IPS-11a (cell line): Measurements from ENCODE around the gene XAGE3.
"Not testable (repeated sequence)": the region's sequence is repeated elsewhere in the genome, so short reads cannot be mapped to it uniquely, and the experiment has no call there.

Experiments
- H3K4me3 ChIP-seq: one replicate; pipeline ENCODE4 v1.5.1; 2013; ENCODE audit warnings: low read depth, low read length, control low read depth

Gene XAGE3

DNA sequence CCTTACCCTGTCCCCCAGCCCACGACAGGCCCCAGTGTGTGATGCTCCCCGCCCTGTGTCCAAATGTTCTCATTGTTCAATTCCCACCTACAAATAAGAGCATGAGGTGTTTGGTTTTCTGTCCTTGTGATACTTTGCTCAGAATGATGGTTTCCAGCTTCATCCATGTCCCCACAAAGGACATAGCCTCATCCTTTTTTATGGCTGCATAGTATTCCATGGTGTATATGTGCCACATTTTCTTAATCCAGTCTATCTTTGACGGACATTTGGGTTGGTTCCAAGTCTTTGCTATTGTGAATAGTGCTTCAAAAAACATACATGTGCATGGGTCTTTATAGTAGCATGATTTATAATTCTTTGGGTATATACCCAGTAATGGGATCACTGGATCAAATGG, 24.3 kb downstream of the XAGE3 start:
- not testable (repeated sequence) for H3K4me3 ChIP-seq

- no peak overlapping the region for H3K4me3 ChIP-seq
These were observed 28.7 kb downstream of the XAGE3 start for GRCh38 chrX:52839137-52839536.

DNA sequence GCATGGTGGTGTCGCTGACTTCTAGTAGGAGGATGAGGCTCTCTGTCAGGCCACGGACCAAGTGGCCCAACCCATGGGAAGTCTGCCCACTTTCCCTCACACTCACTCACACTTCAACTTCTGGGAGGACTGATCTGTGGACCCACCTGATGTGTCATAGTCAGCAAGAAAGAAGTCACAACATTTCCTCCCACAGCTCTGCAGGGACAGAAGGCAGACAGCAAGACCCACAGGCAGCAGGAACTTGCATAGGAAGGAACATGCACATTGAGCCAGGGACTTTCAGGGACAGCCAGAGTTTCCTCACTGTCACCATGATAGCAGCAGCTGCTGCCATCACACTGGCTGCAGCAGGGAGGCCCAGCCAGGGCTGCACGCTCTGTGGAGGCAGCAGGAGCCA, 37.3 kb downstream of the XAGE3 start:
- H3K4me3 ChIP-seq = no peak overlapping the region

DNA sequence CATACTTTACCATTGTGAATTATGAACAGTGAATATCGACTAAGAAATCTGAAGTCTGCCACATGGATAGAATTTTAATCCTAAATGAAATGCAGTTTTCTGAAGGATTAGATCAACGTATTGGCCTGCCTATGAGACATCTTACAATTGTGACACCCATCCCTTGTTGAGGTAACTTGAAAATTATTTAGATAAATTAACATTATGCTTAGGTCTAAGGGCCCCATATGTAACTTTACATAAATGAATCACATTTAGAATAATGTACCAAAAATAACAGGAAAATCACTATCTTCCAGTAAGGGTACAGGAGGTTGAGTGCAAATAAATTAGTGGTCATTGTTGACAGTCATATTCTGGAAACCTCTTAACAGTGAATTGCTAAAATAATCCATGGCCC, 43.3 kb downstream of the XAGE3 start:
- H3K4me3 ChIP-seq = no peak overlapping the region

DNA sequence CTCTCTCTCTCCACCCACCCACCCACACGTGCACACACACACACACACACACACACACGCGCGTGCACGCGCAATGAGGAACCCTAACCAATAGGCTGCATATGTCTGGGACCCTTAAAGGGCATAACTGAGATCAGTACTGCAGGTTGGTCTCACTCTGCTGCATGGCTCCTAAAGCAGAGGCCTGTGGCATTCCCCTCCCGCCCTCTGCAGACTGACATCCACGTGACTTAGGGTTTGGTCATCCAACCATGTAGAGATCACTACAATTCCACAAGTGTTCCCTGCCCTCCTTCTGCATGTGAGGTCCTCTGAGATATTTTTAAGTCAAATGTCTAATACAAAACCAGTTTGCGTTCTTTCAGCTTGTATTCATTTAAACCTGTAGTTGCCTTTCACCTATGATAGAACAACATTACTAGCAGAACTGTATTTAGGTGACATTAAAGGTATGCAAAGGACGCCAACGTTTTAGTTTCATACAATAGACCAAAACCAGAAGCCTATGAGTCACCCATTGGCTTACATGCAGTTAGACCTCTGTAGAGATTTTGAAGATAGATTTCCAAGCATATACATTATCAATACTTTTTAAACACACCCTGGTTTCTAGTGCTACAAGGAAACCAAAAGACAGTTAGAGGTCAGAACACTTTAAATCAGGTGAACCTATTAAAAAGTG, 46.7 kb downstream of the XAGE3 start:
- no peak overlapping the region for H3K4me3 ChIP-seq

GRCh38 chrX:52819788-52820187, 48.1 kb downstream of the XAGE3 start:
- H3K4me3 ChIP-seq = no peak overlapping the region
